Measurements from ENCODE around the gene EML5.

DNA sequence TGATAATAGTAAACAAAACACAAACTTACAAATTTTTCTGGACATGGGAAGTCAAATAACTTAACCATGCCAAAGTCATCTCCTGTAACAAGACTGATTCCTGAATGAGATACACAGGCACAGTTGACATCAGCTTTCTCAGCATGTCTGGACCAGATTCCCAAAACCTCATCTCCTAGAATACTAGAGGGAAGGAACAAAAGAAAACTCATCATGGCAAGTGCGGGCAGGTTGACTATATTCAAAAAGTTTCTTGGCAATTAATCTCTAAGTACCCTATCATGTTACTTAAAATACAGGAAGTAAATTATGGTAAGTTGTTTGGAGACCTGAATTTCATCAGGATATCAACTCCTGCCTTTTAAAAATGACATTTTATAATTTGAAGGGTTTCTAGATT, 176.1 kb downstream of the EML5 start:
- TF ChIP-seq, protein P1, sequence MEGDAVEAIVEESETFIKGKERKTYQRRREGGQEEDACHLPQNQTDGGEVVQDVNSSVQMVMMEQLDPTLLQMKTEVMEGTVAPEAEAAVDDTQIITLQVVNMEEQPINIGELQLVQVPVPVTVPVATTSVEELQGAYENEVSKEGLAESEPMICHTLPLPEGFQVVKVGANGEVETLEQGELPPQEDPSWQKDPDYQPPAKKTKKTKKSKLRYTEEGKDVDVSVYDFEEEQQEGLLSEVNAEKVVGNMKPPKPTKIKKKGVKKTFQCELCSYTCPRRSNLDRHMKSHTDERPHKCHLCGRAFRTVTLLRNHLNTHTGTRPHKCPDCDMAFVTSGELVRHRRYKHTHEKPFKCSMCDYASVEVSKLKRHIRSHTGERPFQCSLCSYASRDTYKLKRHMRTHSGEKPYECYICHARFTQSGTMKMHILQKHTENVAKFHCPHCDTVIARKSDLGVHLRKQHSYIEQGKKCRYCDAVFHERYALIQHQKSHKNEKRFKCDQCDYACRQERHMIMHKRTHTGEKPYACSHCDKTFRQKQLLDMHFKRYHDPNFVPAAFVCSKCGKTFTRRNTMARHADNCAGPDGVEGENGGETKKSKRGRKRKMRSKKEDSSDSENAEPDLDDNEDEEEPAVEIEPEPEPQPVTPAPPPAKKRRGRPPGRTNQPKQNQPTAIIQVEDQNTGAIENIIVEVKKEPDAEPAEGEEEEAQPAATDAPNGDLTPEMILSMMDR (conservative IDR thresholded peaks at IDR 0.05; ENCODE audit: low read depth, low read length): no peak
- TF ChIP-seq EZH2 (IDR thresholded peaks at IDR 0.05; ENCODE audit: borderline replicate concordance, low read depth, low read length, poor library complexity, severe bottlenecking): no peak
